Endodermal cell (in vitro differentiated cells): ENCODE data around the gene CASP8AP2. TPM values are rescaled to one million over a fixed set of nuclear protein-coding genes. Genes with fewer than 3 reads are reported as not detected.

Experiments
- DNase-seq: peaks from one replicate; pipeline ENCODE4 v3.0.0-alpha.2; 2017
- H3K27ac ChIP-seq: 2 replicates; pipeline ENCODE4 v1.5.1; 2013; ENCODE audit warnings: mild to moderate bottlenecking, low read depth, low read length, moderate library complexity
- H3K27me3 ChIP-seq: 2 replicates; pipeline ENCODE4 v1.6.1; 2013; ENCODE audit warnings: mild to moderate bottlenecking, low read length, moderate library complexity; ENCODE audit not compliant: insufficient read depth, control insufficient read depth, poor library complexity, severe bottlenecking
- H3K36me3 ChIP-seq: 2 replicates; pipeline ENCODE4 v1.7.0; 2013; ENCODE audit warnings: mild to moderate bottlenecking, low read length, moderate library complexity; ENCODE audit not compliant: control insufficient read depth, insufficient read depth
- H3K4me1 ChIP-seq: one replicate; pipeline ENCODE4 v1.7.0; 2013; ENCODE audit warnings: low read length; ENCODE audit not compliant: control insufficient read depth, insufficient read depth
- H3K4me3 ChIP-seq: 2 replicates; pipeline ENCODE4 v1.5.1; 2013; ENCODE audit warnings: mild to moderate bottlenecking, low read length, moderate library complexity
- H3K9ac ChIP-seq: 2 replicates; pipeline ENCODE4 v1.6.1; 2013; ENCODE audit warnings: mild to moderate bottlenecking, low read length, moderate library complexity; ENCODE audit not compliant: poor library complexity, severe bottlenecking; ENCODE audit errors: extremely low read depth
- H3K9me3 ChIP-seq: 2 replicates; pipeline ENCODE4 v1.6.1; 2013; ENCODE audit warnings: mild to moderate bottlenecking, low read length, moderate library complexity; ENCODE audit not compliant: control insufficient read depth
- H3K27ac Mint-ChIP-seq: 2 replicates; pipeline ENCODE4 v1.8.0; 2020; ENCODE audit warnings: mixed read lengths
- H3K27me3 Mint-ChIP-seq: 2 replicates; pipeline ENCODE4 v1.8.0; 2021; ENCODE audit warnings: mild to moderate bottlenecking, mixed read lengths; ENCODE audit not compliant: insufficient read depth
- H3K36me3 Mint-ChIP-seq: 2 replicates; pipeline ENCODE4 v1.8.0; 2020; ENCODE audit warnings: low read depth, mixed read lengths
- H3K4me1 Mint-ChIP-seq: 2 replicates; pipeline ENCODE4 v1.8.0; 2020; ENCODE audit warnings: mixed read lengths
- H3K4me3 Mint-ChIP-seq: 2 replicates; pipeline ENCODE4 v1.8.0; 2020; ENCODE audit warnings: mild to moderate bottlenecking, moderate library complexity, mixed read lengths
- H3K9me3 Mint-ChIP-seq: 2 replicates; pipeline ENCODE4 v1.8.0; 2020; ENCODE audit warnings: mild to moderate bottlenecking, mixed read lengths
- WGBS, 2 experiments: methylation state at CpG; one replicate each; pipeline versions ENCODE4 v1.1.5 to v1.1.7; 2013; ENCODE audit warnings: missing lambda C conversion rate in 2 of 2, mixed read lengths in 1 of 2; ENCODE audit not compliant: insufficient coverage in 1 of 2, insufficient read length in 1 of 2; 5-methylcytosine and 5-hydroxymethylcytosine counted together
- total RNA-seq, 2 donors: library from RNA; stranded (reverse); fragmentation: NEBNext Ultra II Directional in 1 of 2; extraction: Animal tissue kit (Norgen Biotek cat#: 25700) in 1 of 2; gene quantifications; 2 replicates in 1 of 2; 3 replicates in 1 of 2; pipeline ENCODE4 v1.2.1, GENCODE V29; 2021
- TF ChIP-seq, protein P1 (sequence below): fragments of 200-600 bp; sonication (generic); conservative IDR thresholded peaks from 2 replicates; pipeline ENCODE4 v1.5.0; 2021; ENCODE audit warnings: antibody characterized with exemption, mild to moderate bottlenecking

CASP8AP2 gene
- total RNA-seq, 2 donors from 2014 or later: 31.1 to 40.0 TPM

DNA sequence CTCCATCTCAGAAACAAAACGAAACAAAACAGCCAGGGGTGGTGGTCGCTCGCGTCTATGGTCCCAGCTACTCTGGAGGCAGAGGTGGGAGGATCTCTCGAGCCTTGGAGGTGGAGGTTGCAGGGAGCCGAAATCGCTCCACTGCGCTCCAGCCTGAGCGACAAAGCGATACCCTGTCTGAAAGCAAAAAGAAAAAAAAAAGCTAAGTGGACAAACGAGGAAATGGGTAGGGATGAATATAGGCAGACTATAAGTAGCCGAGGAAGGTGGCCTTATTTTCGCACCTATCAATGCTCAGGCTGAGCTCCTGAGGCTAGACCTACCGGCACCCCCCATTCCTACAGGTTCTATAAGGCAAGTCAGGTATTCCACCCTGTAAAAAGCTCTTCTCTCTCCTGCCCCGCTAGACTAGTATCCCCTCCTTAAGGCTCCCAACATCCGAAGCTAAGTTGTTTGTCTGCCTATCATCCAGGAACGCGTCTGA lies 650 bp upstream of the CASP8AP2 start:
- no peaks in the 10 kb centered on the region for H3K9me3 ChIP-seq
- no peaks in the 10 kb centered on the region for H3K4me1 ChIP-seq
- peaks cover 22% of the 10 kb centered on the region for H3K36me3 ChIP-seq
- TF ChIP-seq, protein P1, sequence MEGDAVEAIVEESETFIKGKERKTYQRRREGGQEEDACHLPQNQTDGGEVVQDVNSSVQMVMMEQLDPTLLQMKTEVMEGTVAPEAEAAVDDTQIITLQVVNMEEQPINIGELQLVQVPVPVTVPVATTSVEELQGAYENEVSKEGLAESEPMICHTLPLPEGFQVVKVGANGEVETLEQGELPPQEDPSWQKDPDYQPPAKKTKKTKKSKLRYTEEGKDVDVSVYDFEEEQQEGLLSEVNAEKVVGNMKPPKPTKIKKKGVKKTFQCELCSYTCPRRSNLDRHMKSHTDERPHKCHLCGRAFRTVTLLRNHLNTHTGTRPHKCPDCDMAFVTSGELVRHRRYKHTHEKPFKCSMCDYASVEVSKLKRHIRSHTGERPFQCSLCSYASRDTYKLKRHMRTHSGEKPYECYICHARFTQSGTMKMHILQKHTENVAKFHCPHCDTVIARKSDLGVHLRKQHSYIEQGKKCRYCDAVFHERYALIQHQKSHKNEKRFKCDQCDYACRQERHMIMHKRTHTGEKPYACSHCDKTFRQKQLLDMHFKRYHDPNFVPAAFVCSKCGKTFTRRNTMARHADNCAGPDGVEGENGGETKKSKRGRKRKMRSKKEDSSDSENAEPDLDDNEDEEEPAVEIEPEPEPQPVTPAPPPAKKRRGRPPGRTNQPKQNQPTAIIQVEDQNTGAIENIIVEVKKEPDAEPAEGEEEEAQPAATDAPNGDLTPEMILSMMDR: no peak
- peak overlapping the region; percentile 46 for H3K9ac ChIP-seq
- H3K27ac ChIP-seq: no peak overlapping the region
- no peaks in the 10 kb centered on the region for H3K27me3 Mint-ChIP-seq
- peak overlapping the region; percentile 96 for H3K4me3 Mint-ChIP-seq
- 39 to 47% methylated on average over 14 to 18 of the region's 18 CpGs for WGBS, 2 experiments
- no peaks in the 10 kb centered on the region for H3K27me3 ChIP-seq
- H3K4me3 ChIP-seq: peak overlapping the region; percentile 87
- DNase-seq: peak; percentile 65
- H3K36me3 Mint-ChIP-seq: peaks cover 26% of the 10 kb centered on the region
- peaks cover 11% of the 10 kb centered on the region for H3K4me1 Mint-ChIP-seq
- H3K9me3 Mint-ChIP-seq: no peaks in the 10 kb centered on the region
- H3K27ac Mint-ChIP-seq: peak overlapping the region; percentile 94

DNA sequence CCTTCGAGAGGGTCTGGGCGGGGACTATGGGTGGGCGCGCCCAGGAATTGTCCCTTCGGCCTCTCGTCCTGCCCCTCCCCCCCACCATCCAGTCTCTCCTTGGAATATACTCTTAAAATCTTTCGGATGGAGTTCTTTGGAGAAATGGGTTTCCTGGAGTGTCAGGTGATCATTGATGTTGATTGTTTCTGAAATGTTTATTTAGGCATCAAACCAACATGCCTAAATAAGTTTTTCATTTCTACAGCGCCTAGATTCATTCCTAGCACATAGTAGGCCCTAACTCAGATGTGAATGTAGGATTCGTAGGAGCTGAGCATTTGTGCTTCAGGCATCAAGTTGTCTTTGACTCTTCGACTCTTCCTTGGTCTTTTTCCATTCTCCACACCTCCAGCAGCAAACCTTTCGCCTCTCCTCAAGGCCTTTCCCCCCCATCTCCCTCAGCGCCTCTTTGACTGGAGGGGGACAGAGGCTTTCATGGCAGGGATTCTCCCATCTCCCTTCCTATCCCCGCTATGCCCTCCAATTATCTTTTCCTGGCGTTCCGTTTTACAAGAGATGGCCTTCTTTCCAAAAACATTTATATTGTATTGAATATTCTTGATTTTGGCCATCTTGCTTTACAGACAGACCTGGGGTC lies 610 bp downstream of the CASP8AP2 start:
- H3K27ac ChIP-seq: peak overlapping the region; percentile 60
- H3K27me3 ChIP-seq: no peaks in the 10 kb centered on the region
- H3K9me3 Mint-ChIP-seq: no peaks in the 10 kb centered on the region
- TF ChIP-seq, protein P1: no peak
- peaks cover 33% of the 10 kb centered on the region for H3K36me3 Mint-ChIP-seq
- H3K4me1 ChIP-seq: no peaks in the 10 kb centered on the region
- whole genome bisulfite sequencing, 2 experiments: 5 to 9% methylated on average over 5 to 13 of the region's 15 CpGs
- H3K27ac Mint-ChIP-seq: peak overlapping the region; percentile 99
- H3K9me3 ChIP-seq: no peaks in the 10 kb centered on the region
- H3K4me3 ChIP-seq: peak overlapping the region; percentile 87
- H3K4me3 Mint-ChIP-seq: peak overlapping the region; percentile 96
- H3K9ac ChIP-seq: peak overlapping the region; percentile 60
- no peaks in the 10 kb centered on the region for H3K27me3 Mint-ChIP-seq
- DNase-seq: no peak
- peaks cover 32% of the 10 kb centered on the region for H3K36me3 ChIP-seq
- peaks cover 11% of the 10 kb centered on the region for H3K4me1 Mint-ChIP-seq

DNA sequence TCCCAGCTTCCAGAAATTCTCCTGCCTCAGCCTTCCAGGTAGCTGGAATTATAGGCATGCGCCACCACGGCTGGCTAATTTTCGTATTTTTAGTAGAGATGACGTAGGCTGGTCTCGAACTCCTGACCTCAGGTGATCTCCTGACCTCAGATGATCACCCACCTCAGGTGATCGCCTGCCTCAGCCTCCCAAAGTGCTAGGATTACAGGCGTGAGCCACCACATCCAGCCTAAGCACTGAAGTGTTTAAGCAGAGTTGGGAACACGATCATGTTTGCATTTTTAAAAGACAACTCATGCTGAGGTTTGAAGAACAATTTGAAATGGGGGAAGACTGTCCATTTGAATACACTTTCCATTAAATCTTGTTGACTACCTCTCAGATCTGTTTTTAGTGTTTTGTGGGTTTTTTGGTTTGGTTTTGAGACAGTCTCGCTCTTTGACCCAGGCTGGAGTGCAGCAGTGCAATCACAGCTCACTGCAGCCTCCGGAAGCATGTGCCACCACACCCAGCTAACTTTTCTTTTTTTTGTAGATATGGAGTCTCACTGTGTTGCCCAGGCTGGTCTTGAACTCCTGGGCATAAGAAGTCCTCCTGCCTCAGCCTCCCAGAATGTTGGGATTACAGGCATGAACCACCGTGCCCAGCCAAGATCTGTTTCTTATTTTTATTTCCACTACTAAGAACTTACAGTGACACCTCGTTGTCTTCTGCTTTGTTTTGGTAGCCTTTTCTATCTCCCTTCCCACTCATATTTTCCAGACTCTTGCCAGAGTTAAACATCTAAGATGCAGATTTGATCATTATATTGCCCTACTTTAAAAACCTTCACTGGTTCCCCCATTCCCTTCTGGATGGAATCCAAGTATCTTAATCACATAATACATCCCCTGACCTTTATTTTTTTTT lies 5.5 kb downstream of the CASP8AP2 start:
- no peaks in the 10 kb centered on the region for H3K27me3 Mint-ChIP-seq
- no peak overlapping the region for H3K27ac ChIP-seq
- peaks cover 65% of the 10 kb centered on the region for H3K36me3 ChIP-seq
- no peak overlapping the region for H3K4me3 Mint-ChIP-seq
- no peak for DNase-seq
- TF ChIP-seq, protein P1: no peak
- H3K36me3 Mint-ChIP-seq: peaks cover 69% of the 10 kb centered on the region
- WGBS, 2 experiments: 96 to 100% methylated on average over 10 to 12 of the region's 12 CpGs
- H3K9me3 Mint-ChIP-seq: no peaks in the 10 kb centered on the region
- H3K4me1 ChIP-seq: no peaks in the 10 kb centered on the region
- peak overlapping the region; percentile 45 for H3K27ac Mint-ChIP-seq
- H3K4me3 ChIP-seq: no peak overlapping the region
- no peaks in the 10 kb centered on the region for H3K27me3 ChIP-seq
- no peaks in the 10 kb centered on the region for H3K9me3 ChIP-seq
- H3K4me1 Mint-ChIP-seq: peaks cover 8% of the 10 kb centered on the region
- no peak overlapping the region for H3K9ac ChIP-seq
